Upper lobe of left lung (tissue), 6 donors: ENCODE measurements around the gene IQSEC1. TPM values are rescaled to one million over a fixed set of nuclear protein-coding genes. Genes with fewer than 3 reads are reported as not detected.

Experiments used
- ATAC-seq, 2 donors: fragments of 200-7000 bp; cut with Tn5 transposase; one replicate each; pipeline ENCODE4 v1.9.1; 2022; ENCODE audit warnings: mild to moderate bottlenecking in 2 of 2, moderate library complexity in 2 of 2; ENCODE audit not compliant: low FRiP score in 2 of 2
- DNase-seq, 2 donors: peaks; one replicate each; pipeline ENCODE4 v3.0.0-alpha.2; 2019 to 2020
- H3K27ac ChIP-seq, 4 donors: fragments of 200-600 bp; sonication (generic); one replicate each; pipeline ENCODE4 v1.5.1; 2016 to 2019
- H3K27me3 ChIP-seq, 4 donors: fragments of 200-600 bp; sonication (generic); one replicate each; pipeline ENCODE4 v1.5.1; 2017 to 2019
- H3K36me3 ChIP-seq, 4 donors: fragments of 200-600 bp; sonication (generic); one replicate each; pipeline ENCODE4 v1.5.1; 2016 to 2019
- H3K4me1 ChIP-seq, 4 donors: fragments of 200-600 bp; sonication (generic); one replicate each; pipeline ENCODE4 v1.5.1; 2018 to 2019
- H3K4me3 ChIP-seq, 4 donors: fragments of 200-600 bp; sonication (generic); one replicate each; pipeline ENCODE4 v1.5.1; 2017 to 2019; ENCODE audit warnings: mild to moderate bottlenecking in 2 of 4, moderate library complexity in 1 of 4
- H3K9me3 ChIP-seq, 4 donors: fragments of 200-600 bp; sonication (generic); one replicate each; pipeline ENCODE4 v1.5.1; 2018 to 2019
- EP300 ChIP-seq, 4 donors: sonication (generic); formaldehyde crosslinking; IDR thresholded peaks; one replicate each; pipeline ENCODE4 v1.5.1; 2017; ENCODE audit warnings: antibody characterized with exemption in 4 of 4, control low read depth in 2 of 4
- POLR2A ChIP-seq, 4 donors: fragments of 450-650 bp; IDR thresholded peaks; one replicate each; pipeline ENCODE4 v1.5.1; 2016 to 2017; ENCODE audit warnings: antibody characterized with exemption in 4 of 4, mild to moderate bottlenecking in 2 of 4
- POLR2AphosphoS5 ChIP-seq, 2 donors: sonication (generic); formaldehyde crosslinking; IDR thresholded peaks; one replicate each; pipeline ENCODE4 v1.5.1; 2017; ENCODE audit warnings: antibody characterized with exemption in 2 of 2
- WGBS, 2 donors: methylation state at CpG; one replicate each; pipeline ENCODE4 v1.1.5; 2017 to 2018; 5-methylcytosine and 5-hydroxymethylcytosine counted together
- total RNA-seq, 6 donors: library from RNA; depleted of rRNA in 4 of 6; stranded (reverse); fragments of >200 nt in 4 of 6; gene quantifications; one replicate each; pipeline versions ENCODE4 v1.1.0 to v1.2.1, GENCODE V29; 2016 to 2021
- TF ChIP-seq, protein P1 (sequence below), 6 experiments: fragments of 450-650 bp in 4 of 6; fragments of 200-600 bp in 2 of 6; sonication (generic) in 2 of 6; IDR thresholded peaks; one replicate each; pipeline ENCODE4 v1.5.1; 2016 to 2019; ENCODE audit warnings: antibody characterized with exemption in 6 of 6
- donor health status: DM: no; HTN: no; CAD: no; lungs with moderate emphysema.
- donor health status: DM: no; HTN: yes; CAD: no; lungs with severe emphysema.

Gene IQSEC1
- total RNA-seq, 6 donors from 2014 or later, result 51.1 to 105 (median 81.0) TPM

DNA sequence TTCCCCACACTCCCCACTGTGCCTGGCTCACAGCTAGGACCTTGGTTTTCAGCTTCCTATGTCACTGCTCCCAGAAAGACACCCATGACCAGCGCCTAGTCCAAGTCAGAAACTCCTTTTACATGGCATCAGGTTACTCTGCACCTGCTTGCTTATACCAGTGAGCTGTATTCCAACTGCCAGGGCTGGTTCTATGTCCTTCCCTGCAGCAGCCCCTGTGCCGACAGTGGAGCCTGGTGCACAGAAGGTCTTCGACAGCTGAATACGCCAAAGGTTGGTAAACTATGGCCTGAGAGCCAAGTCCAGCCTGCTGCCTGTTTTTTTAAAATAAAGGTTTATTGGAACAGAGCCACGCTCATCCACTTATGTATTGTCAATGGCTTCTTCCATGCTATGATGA lies 102.5 kb downstream of the IQSEC1 start:
- ATAC-seq, result no peak
- TF ChIP-seq POLR2AphosphoS5 (IDR thresholded peaks at IDR 0.05), result no peak
- TF ChIP-seq, protein P1, sequence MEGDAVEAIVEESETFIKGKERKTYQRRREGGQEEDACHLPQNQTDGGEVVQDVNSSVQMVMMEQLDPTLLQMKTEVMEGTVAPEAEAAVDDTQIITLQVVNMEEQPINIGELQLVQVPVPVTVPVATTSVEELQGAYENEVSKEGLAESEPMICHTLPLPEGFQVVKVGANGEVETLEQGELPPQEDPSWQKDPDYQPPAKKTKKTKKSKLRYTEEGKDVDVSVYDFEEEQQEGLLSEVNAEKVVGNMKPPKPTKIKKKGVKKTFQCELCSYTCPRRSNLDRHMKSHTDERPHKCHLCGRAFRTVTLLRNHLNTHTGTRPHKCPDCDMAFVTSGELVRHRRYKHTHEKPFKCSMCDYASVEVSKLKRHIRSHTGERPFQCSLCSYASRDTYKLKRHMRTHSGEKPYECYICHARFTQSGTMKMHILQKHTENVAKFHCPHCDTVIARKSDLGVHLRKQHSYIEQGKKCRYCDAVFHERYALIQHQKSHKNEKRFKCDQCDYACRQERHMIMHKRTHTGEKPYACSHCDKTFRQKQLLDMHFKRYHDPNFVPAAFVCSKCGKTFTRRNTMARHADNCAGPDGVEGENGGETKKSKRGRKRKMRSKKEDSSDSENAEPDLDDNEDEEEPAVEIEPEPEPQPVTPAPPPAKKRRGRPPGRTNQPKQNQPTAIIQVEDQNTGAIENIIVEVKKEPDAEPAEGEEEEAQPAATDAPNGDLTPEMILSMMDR (IDR thresholded peaks at IDR 0.05), result no peak
- TF ChIP-seq EP300 (IDR thresholded peaks at IDR 0.05), result no peak
- no peak for TF ChIP-seq POLR2A (IDR thresholded peaks at IDR 0.05)
- Histone ChIP-seq H3K4me1 (peaks cover 19 to 38% (median 24%) of the 10 kb centered on the region in 4 donors), H3K9me3 (no peaks in the 10 kb centered on the region), H3K36me3 (no peaks in the 10 kb centered on the region), H3K4me3 (no peak overlapping the region), H3K27me3 (no peaks in the 10 kb centered on the region), H3K27ac (no peak overlapping the region)
- no peak for DNase-seq
- WGBS, 2 donors, result 90 to 96% methylated on average over 5 of the region's 5 CpGs

DNA sequence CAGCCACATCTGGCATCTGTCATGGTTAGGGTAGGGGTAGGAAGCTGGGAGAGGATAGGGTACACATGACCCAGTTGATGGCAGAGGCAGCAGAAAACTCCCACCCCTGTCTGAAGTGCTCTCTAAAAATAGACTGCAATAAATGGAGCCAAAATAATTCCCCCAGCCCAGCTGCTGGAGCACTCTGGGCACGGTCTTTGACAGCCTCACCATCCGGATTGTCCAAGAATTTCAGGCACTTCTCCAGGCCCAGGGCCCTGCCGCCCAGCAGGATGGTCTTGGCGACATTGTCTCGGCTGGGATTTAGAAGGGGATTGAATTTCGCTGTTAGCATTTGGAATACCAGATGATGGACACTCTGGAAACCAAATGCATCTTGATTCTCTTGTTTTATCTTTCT lies 103.7 kb downstream of the IQSEC1 start:
- no peak overlapping the region for H3K4me3 ChIP-seq
- ATAC-seq, result no peak
- no peak overlapping the region for H3K27ac ChIP-seq
- H3K9me3 ChIP-seq, result no peaks in the 10 kb centered on the region
- no peaks in the 10 kb centered on the region for H3K36me3 ChIP-seq
- DNase-seq, result no peak
- H3K4me1 ChIP-seq, result peaks cover 30 to 42% (median 36%) of the 10 kb centered on the region in 4 donors
- 81 to 89% methylated on average over 3 to 6 of the region's 6 CpGs for WGBS, 2 donors
- no peaks in the 10 kb centered on the region for H3K27me3 ChIP-seq
- TF ChIP-seq POLR2A (IDR thresholded peaks at IDR 0.05) (no peak), EP300 (IDR thresholded peaks at IDR 0.05) (no peak), POLR2AphosphoS5 (IDR thresholded peaks at IDR 0.05) (no peak)
- TF ChIP-seq, protein P1 (IDR thresholded peaks at IDR 0.05), result no peak

DNA sequence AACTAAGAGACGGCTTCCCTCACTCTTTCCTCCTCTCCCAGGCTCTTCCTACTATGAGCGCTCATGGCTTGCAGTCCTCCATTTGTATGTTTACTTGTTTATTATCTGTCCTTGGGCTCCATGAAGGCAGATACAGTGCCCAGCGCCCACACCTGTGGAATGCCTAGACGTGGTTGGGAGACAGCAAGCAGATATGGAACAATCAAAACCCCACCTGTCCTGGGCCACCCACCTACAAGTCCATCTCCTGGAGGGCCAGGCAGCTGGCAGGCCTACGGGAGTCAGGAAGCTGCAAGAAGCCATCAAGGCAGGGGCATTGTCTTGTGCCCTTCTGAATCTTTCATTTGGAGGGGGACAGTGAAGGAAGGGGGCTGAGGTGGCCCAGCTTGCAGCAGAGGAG lies 104.7 kb downstream of the IQSEC1 start:
- H3K27ac ChIP-seq, result no peak overlapping the region
- TF ChIP-seq POLR2A (IDR thresholded peaks at IDR 0.05) (no peak), EP300 (IDR thresholded peaks at IDR 0.05) (no peak), POLR2AphosphoS5 (IDR thresholded peaks at IDR 0.05) (no peak)
- TF ChIP-seq, protein P1 (IDR thresholded peaks at IDR 0.05), result no peak
- DNase-seq (no peak), ATAC-seq (no peak)
- no peaks in the 10 kb centered on the region for H3K9me3 ChIP-seq
- H3K27me3 ChIP-seq, result no peaks in the 10 kb centered on the region
- WGBS, 2 donors, result 85 to 91% methylated on average over 4 to 5 of the region's 5 CpGs
- no peaks in the 10 kb centered on the region for H3K36me3 ChIP-seq
- no peak overlapping the region for H3K4me3 ChIP-seq
- peaks cover 40 to 47% (median 42%) of the 10 kb centered on the region in 4 donors for H3K4me1 ChIP-seq

DNA sequence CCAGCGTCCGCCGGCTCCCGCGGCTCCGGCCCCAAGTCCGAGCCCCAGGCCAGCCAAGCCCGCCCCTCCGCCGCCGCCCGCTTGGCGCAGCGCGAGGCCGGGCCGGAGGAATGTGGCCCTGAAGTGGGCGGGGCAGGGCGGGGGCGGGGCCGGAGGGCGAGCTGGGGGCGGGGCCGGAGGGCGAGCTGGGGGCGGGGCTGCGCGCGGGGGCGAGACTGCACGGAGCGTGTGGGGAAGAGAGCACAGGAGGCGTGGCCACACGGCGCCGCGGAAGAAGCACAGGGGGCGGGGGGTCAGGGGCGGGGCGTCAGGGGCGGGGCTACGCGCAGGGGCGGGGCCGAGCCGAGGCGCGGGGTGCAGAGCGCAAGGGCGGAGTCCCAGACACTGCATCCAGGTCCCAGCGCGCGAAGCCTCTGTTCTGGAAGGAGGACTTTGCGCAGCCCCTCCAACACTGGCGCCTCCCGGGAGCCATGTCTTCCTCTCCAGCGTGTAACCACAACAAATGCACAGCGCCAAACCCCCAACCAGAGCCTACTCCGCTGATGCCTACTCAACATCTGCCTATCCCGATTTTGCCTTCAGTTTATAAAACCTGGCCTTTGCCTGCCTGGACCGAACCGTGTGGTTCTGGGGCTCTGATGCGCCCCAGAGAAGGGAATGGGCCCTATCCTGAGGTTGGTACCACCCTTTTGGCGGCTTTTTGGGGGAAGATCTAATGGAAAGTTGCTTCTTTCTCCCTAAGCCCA lies 105.5 kb downstream of the IQSEC1 start:
- peaks cover 48 to 53% (median 50%) of the 10 kb centered on the region in 4 donors for H3K4me1 ChIP-seq
- peak; percentile 92 to 98 for DNase-seq
- no peaks in the 10 kb centered on the region for H3K27me3 ChIP-seq
- TF ChIP-seq, protein P1 (IDR thresholded peaks at IDR 0.05), result no peak
- TF ChIP-seq EP300 (IDR thresholded peaks at IDR 0.05), result no peak
- TF ChIP-seq POLR2AphosphoS5 (IDR thresholded peaks at IDR 0.05), result peak in 1 of 2 donors; percentile 14
- H3K4me3 ChIP-seq, result peak overlapping the region; percentile 68 to 92 (median 89)
- WGBS, 2 donors, result 8 to 22% methylated on average over 4 to 27 of the region's 64 CpGs
- peak; percentile 96 for ATAC-seq
- H3K9me3 ChIP-seq, result no peaks in the 10 kb centered on the region
- H3K27ac ChIP-seq, result peak overlapping the region; percentile 55 to 81 (median 76)
- H3K36me3 ChIP-seq, result no peaks in the 10 kb centered on the region
